DMS 273 treated with DMSO at 0.1 percent for 48 hours (cell line): Measurements from ENCODE around the gene MRPL58.
"Not testable (repeated sequence)": the region's sequence is repeated elsewhere in the genome, so short reads cannot be mapped to it uniquely, and the experiment has no call there.

Experiments used
- DNase-seq: peaks from one replicate; lab custom pipeline; 2025; lab: John Stamatoyannopoulos, UW

The MRPL58 gene

GRCh38 chr17:74987909-74988711 lies 24.4 kb upstream of the MRPL58 start:
- DNase-seq: no peak

DNA sequence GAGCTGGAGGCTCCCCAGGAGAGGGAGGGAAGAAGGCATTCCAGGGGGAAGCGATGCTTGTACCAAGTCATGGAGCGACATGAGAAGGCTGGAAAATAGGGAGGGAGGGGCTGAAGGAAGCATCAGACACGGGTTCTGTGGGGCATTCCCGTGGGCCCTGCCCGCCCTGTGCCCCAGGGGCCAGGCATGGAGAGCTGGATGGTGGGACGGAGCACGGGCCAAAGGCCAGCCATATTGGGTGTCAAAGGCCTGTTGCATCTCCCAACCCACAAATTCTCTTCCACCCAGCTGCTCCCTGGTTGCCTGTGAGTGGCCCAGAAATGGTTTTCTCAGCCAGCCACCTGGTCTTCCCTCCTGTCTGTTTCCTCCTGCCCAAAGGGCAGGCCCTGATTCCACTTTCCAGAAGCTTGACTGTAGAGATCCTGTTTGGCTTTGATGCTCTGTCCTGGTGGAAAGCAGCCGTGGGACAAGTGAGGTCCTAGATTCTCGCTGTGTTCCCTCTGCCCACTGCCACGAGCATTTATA lies 21.8 kb upstream of the MRPL58 start:
- DNase-seq: no peak

DNA sequence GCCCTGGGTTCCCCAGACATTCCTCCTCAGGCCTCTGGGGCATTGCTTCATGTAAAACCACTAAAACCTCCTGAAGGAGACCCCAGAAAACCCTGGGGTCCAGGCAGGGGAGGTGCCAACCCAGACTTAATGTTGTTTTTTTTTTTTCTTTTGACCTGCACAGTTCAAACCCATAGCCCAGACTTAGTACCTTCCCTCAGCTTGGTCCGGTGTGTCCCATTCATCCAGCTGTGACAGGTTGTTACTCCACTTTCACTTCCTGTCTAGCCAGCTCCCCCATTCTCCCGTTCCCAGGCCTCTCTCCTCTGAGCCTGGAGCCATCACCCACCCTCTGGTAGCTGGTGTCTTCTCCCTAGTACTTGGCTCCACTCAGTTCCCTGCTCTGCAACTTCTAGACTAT lies 20.2 kb upstream of the MRPL58 start:
- DNase-seq: no peak

GRCh38 chr17:74994440-74994839 lies 18.0 kb upstream of the MRPL58 start:
- no peak for DNase-seq

- DNase-seq: no peak
These were observed 16.6 kb upstream of the MRPL58 start for GRCh38 chr17:74995847-74996246.

DNA sequence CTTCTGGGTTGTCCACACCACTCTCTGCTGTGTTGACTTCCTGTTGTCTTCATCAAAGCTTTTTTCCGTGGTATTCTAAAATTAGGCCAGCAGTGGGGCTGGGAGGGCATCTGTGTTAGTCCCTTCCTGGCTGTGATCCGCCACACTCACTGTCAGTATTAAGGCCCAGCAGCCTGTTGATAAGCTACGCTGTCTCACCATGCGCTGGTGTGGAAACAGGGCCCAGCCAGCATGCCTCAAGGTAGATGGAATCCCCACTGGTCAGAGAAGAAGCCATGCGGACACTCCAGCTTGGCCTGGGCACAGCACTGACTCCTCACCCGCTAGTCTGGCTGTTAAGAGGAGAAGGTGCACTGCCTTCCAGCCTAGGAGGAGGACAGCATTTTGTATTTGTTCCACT lies 13.7 kb upstream of the MRPL58 start:
- no peak for DNase-seq

GRCh38 chr17:74999523-74999922 lies 12.9 kb upstream of the MRPL58 start:
- DNase-seq: no peak

- no peak for DNase-seq
These were observed 10.3 kb upstream of the MRPL58 start for GRCh38 chr17:75001915-75002843.

GRCh38 chr17:75003070-75003956 lies 9.2 kb upstream of the MRPL58 start:
- DNase-seq: no peak

- DNase-seq: no peak
These were observed 8.5 kb upstream of the MRPL58 start for GRCh38 chr17:75003957-75004355.

DNA sequence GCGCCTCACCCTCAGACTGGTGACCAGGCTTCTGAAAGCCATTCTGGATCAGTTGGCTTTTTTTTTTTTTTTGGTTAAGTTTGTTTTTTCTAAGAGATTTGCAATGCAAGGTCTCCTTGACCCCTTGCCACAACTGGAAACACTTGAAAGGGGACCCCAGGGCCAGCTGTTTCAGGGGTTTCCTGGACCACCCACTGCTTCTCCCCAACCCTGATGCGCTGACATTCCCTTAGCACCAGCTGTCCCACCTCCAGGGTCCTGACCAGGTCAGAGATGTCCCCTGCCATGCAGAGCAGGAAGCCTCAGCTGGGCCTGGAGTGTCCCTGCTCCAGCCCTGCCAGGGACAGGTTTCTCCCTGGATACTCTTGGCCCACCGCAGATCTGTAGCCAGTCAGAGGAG lies 8.1 kb upstream of the MRPL58 start:
- no peak for DNase-seq

DNA sequence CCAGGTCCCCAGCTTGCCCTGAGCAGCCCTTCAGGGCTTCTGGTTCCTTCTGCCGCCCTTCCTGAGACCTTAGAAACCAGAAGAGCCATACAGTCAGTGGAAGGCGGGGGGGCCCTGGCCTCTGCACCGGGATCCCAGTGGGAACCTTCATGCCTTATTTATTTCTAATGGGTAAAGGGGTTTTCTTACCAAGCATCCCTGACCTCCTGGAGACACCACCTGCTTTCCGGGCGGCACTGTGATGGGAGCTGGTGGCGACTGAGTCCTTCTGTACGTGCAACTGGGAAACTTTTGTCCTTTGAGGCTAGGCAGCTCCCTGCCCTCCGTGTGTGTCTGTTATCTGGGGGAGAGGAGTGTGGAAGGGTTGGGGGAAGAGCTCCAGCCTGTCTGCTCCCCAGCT lies 7.2 kb upstream of the MRPL58 start:
- DNase-seq: no peak

- DNase-seq: not testable (repeated sequence)
These were observed 6.4 kb upstream of the MRPL58 start for GRCh38 chr17:75006084-75006483.

DNA sequence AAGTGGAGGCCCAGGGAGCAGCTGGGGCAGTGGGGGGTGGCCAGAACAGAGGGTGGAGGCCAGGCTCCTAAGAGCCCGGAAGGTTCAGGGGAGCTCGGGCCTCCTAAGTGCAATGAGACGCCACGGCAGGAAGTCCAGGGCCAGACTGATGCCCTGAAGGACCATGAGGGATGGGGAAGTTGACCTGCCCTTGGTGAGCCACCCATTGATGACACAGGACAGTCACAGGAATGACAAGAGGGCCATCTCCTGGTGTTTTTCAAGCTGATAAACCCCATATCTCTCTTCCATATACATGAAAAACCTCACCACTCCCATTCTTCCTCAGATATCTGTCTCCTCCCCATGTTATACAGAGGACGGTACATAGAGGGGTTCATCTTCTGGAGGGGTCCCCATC lies 5.8 kb upstream of the MRPL58 start:
- no peak for DNase-seq

DNA sequence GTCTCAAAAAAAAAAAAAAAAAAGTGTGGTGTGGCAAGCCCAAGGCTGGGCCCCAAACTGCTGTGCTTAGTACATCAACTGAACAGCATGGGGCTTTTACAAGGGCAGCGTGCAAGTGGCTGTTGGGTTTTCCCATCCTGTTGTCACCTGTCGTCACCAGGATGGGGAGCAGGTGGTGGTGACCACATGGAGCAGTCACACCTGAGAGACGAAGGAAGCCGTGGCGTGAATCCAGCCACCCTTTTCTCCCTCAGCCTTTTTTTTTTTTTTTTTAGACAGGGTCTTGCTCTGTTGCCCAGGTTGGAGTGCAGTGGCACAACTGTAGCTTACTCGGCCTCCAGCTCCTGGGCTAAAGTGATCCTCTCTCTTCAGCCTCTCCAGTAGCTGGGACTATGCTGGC lies 4.1 kb upstream of the MRPL58 start:
- no peak for DNase-seq

- DNase-seq: no peak
These were observed 3.2 kb upstream of the MRPL58 start for GRCh38 chr17:75009139-75009724.

GRCh38 chr17:75010683-75011400 lies 1.6 kb upstream of the MRPL58 start:
- peak; percentile 94 for DNase-seq

DNA sequence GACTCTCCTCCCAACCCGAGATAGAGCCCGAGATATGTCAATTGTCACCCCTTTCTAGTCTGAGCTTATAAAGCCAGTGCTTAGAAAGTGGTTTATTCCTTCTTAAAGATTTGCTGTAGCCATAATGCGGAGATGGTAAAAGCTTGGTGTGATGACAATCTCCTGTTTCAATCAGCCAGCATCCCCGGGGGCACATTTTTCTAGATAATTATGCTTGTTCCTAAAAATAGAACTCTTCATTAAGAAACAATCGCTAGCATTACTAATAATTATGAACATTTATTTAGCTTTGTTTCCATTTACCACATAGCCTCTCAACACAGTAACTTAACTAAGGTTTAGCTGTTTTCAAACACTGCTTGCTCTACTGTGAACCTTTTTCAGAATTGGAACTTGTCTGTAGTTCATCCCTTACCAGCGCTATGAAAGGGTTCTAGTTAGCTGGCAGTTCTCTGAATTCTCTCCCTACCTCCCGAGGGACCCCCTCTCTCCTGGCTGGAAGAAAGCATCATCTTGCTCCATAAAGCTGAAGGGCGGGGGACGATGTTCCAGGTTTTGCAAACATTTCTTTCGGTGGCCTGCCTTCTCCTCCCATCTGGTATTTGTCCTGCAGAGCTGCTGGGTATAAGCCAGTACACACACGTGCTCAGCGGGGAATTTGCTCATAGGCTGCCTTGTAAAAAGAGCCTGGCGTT lies 922 bp upstream of the MRPL58 start:
- DNase-seq: peak; percentile 91

DNA sequence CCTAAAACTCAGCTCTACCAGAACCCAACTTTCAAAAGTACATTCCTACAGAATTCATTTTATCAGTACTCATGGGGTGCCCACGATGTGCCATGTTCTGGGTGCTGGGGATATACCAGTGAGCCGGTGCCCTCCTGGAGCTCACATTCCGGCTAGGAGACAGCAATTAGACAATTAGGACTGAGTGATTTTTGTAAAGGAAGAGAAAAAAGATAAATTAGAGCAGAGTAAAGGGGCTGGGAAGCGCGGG lies 449 bp upstream of the MRPL58 start:
- no peak for DNase-seq

- DNase-seq: no peak
These were observed 656 bp downstream of the MRPL58 start for GRCh38 chr17:75013092-75013559.
